ENCODE measurements around the gene TNKS1BP1.
A peak's percentile ranks its signal among the peaks of the same experiment; 100 is the strongest.

DNA sequence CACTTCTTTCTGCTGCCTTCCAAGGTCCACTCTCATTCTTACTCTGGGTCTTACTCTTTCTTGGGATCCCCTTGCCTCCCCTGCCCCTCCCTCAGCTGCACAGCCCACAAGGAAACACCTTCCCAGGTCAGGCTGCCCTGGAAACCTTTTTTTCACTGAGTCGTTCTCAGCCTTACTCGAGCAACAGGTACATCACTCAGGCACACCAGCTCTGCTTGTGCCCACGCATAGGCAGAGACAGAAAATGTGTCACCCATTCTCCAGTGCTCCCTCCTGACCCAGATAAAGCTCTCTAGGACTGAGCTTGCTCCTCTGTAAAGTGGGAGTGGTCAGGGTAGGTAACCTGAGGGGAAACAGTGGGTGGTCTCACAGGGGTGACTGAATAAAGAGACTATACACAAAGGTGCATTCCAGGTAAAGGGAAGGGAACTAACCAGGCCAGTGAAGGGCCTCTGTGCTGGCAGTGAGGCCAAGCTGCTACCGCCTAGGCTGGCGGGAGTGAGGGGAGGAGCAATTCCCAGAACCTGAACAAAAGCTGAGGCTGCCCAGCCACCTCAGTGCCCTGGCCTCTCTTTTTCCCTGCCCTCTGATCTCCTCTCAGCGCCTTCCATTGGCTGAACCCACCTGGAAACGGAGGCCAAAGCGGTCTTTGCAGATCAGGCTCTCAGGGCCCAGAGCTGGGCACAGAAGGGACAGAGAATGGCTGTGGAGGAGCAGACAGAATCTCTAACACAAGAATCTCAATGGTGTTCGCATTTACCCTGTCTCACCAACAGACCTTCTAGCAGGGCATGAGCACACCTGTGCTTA, 40.3 kb upstream of the TNKS1BP1 start:
- TF ChIP-seq TEAD2 (tag; IDR thresholded peaks at IDR 0.05): no peak
- no peak for TF ChIP-seq YY1 (IDR thresholded peaks at IDR 0.05; ENCODE audit: borderline replicate concordance in 1 of 3, control insufficient read depth in 1 of 3, extremely low read depth in 1 of 3, insufficient read depth in 3 of 3, insufficient read length in 1 of 3, insufficient replicate concordance in 2 of 3, low read depth in 1 of 3, low read length in 2 of 3)
- TF ChIP-seq ZKSCAN1 (IDR thresholded peaks at IDR 0.05; ENCODE audit: low read depth, low read length): no peak
- no peak for TF ChIP-seq SNRNP70 (optimal IDR thresholded peaks at IDR 0.05; ENCODE audit: low read depth, low read length)
- no peak for TF ChIP-seq NCOA2 (IDR thresholded peaks at IDR 0.05; ENCODE audit: partially characterized antibody in 2 of 2)
- TF ChIP-seq EGR1 (conservative IDR thresholded peaks at IDR 0.05): 0 out of 2 replicates have a peak, but pooled peaks have one; percentile 16

All from K562 (cell line).